Stimulated activated CD4-positive, alpha-beta T cell treated with anti-CD3 and anti-CD28 coated beads, Interleukin-1b, Interleukin-23, amount 100 ng/mL, for 48 hours (primary cell): ENCODE data around the gene SLC2A13.
"Not testable (repeated sequence)": the region's sequence is repeated elsewhere in the genome, so short reads cannot be mapped to it uniquely, and the experiment has no call there.

Source experiments
- DNase-seq: peaks from one replicate; pipeline ENCODE4 v3.0.0-alpha.2; 2020

The SLC2A13 gene

GRCh38 chr12:39852346-39852745, 253.5 kb downstream of the SLC2A13 start:
- no peak for DNase-seq

DNA sequence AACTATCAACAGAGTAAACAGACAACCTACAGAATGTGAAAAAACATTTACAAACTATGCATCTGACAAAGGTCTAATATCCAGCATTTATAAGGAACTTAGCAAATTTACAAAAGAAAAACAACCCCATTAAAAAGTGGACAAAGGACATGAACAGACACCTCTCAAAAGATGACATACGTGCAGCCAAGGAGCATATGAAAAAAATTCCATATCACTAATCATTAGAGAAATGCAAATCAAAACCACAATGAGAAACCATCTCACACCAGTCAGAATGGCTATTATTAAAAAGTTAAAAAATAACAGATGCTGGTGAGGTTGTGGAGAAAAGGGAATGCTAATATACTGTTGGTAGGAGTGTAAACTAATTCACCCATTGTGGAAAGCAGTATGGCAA, 257.7 kb downstream of the SLC2A13 start:
- DNase-seq, result not testable (repeated sequence)

GRCh38 chr12:39846971-39847650, 258.8 kb downstream of the SLC2A13 start:
- no peak for DNase-seq

GRCh38 chr12:39846304-39846703, 259.6 kb downstream of the SLC2A13 start:
- DNase-seq, result no peak

- DNase-seq, result no peak
Measured at GRCh38 chr12:39840422-39840821, 265.5 kb downstream of the SLC2A13 start.

GRCh38 chr12:39839072-39839471, 266.8 kb downstream of the SLC2A13 start:
- no peak for DNase-seq

- no peak for DNase-seq
Measured at GRCh38 chr12:39835517-39836489, 270.1 kb downstream of the SLC2A13 start.

- no peak for DNase-seq
Measured at GRCh38 chr12:39831587-39832315, 274.1 kb downstream of the SLC2A13 start.

DNA sequence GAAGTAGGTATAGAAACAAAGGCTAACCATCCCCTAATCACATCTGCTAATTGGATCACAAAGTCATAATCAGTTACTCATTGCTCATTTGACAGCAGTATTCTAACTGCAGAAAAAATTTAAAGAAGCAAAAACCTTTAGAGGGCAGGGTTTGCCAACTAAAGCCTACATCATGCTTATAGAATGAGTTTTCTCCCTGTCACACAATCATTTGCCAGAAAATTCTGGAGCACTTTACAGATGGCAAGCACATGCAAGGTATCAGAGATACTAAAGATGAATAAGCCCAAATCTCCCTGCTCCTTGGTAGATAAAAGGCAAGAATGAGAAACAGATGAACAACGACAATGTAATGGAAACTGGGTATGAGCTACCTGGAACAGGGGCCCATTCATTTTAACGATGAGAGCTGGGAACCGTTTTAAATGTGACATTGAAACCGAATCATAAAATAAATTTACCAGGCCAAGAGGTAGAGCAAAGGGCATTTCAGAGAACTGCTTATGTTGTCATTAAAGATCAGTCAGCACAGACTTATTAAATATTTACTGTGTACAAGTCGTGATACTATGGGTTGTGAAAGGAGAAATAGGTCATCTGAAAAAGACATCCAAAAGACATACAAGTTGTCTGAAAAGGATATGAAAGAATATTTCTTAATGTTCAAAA, 274.9 kb downstream of the SLC2A13 start:
- no peak for DNase-seq

DNA sequence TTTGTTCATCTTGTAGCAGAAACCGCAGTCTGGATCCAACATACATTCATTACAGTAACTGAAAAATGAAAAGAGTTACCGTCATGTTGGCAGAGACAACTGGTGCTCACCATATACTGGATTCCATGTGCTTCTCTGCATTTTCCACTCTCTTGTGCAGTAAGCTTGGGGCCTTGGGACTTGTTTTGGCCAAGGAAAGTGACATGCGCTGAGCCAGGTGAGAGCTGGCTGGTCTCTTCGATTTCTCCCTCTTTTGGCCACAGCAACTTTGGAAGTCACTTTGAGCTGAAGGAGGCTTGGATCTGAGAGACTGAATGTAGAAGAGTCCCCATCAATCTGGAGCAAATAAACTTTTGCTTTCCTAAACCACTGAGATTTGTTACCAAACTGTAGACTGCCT, 275.7 kb downstream of the SLC2A13 start:
- no peak for DNase-seq

DNA sequence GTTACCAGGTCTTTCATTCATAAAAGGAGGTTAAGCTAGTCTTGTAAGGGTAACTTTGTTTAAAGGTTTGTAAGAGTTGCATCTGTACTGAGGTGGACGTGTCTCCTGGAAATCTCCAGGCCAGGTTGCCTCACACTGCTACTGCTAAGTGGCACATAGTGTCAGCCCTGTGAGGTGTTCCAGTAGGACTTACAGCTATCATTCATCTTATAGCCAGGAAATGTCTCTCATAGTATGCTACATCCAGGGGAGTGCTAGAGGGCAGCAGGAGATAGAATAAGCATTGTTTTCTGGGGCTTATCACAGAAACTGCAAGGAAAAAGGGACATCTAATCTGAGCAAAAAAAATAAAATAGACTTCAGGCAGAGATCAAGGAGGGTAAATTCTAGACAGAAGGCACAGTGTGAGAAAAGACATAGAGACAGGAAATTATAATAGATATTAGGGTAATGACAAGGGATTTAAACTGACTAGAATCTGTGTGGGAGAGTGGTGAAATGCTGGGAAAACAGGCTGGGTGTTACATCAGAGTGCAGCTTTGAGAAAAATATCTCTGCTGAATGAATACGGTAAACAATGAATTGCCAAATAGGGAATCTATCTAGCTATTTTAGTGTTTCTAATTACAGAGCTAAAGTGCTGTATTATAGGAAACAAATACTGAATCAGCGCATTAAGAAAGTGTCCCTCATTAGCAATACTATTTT, 281.2 kb downstream of the SLC2A13 start:
- no peak for DNase-seq

DNA sequence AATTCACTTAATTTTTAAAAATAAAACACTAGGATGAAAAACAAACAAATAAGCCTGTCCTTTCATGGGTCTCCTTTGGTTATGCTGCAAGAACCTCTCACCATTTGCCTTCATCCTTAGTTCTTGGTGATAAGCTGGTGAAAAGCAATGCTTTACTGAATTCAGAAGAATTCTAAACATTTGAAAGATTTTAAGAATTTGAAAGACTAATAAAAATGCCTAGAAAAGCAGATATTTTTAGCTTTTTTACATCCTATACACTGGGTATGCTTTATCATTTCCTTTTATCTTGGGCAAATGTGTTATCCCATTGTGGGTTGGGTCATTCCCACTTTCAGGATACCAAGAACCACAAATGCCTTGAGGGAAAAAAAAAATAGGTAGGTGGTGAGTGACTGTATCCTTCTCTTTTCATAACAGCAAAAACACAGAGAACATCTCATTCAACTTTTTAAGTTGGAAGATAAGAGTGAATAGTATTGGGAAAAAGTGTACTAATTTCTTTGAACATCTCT, 289.2 kb downstream of the SLC2A13 start:
- no peak for DNase-seq

DNA sequence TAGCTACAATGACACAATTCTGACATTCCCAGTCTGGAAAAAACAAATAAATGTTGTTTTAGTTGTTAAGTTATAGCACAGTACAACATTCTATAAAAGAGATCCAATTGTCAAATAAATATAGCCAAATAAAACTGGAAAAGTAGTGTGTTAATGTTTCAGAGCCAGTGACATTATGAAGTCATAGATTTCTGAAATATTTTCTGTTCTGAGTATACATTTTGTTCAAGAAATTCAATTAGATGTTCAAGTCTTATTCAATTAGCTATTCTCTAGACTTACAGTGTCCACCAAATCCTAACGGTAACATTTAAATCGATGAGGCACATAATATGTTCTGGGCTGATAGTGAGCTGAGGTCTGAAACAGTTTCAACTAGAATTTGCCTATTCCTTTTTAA, 290.1 kb downstream of the SLC2A13 start:
- no peak for DNase-seq

- DNase-seq, result no peak
Measured at GRCh38 chr12:39814626-39815025, 291.3 kb downstream of the SLC2A13 start.

DNA sequence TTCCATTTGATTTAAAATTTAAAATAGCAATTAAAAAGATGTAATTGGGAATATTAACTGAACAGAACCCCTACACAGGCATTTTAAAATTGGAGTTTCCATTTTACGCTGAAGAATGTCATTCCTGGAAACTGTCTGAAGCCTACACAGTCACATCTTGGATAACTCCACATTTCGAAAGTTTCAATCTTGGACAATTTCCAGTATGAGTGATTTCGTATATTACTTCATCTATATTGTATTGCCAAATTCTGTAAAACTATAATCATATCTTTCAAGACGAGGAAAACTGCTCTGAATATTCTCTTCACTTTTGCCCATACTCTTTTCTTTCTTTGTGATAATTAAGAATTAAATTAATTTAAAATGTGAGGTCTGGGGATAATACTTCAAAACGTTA, 292.1 kb downstream of the SLC2A13 start:
- no peak for DNase-seq

DNA sequence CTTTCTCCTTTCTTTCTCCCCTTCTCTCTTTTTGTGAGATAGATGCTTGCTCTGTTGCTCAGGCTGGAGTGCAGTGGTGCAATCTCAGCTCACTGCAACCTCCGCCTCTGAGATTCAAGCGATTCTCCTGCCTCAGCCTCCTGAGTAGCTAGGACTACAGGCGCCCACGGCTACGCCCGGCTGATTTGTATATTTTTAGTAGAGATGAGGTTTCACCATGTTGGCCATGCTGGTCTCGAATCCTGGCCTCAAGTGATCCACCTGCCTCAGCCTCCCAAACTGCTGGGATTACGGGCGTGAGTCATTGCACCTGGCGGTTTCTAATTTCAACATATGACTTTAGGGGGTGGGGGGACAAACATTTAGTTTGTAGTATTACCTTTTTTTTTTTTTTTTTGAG, 293.4 kb downstream of the SLC2A13 start:
- not testable (repeated sequence) for DNase-seq

GRCh38 chr12:39807043-39807442, 298.8 kb downstream of the SLC2A13 start:
- DNase-seq, result no peak

- no peak for DNase-seq
Measured at GRCh38 chr12:39805651-39806050, 300.2 kb downstream of the SLC2A13 start.

DNA sequence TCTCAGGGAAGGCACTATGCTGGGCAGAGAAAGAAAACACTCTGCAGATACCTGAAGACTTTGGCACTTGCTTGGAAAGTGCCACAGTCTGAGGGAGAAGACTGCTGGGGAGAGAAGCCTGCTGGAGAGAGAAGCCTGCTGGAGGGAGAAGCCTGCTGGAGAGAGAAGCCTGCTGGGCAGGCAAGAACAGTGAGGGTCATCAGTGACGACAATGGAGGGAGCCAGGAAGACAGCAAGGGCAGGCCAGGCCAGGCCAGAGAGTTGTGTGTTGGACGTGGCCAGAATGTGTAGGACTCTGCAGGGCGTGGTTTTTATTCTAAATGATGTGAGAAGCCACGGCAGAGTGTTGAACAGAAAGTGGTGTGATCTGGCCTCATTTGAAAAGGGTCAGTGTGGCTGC, 301.0 kb downstream of the SLC2A13 start:
- no peak for DNase-seq

GRCh38 chr12:39804479-39804878, 301.4 kb downstream of the SLC2A13 start:
- DNase-seq, result no peak

DNA sequence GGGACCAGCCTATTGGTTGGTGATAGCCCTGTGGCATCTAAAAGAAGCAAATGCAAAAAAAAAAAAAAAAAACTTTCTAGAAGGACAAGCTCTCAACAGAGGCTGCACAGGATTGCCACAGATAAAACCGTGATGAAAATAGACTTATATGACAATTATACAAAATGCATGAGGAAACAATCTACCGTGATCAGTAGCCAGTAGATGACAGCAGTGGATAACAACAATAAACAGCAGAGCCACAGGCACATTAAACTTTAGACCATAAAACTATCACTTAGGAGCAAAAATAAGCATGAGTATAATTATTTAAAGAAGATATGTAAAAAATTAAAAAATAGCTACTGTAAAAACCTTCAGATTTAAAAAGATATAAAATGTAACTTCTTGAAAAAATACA, 302.7 kb downstream of the SLC2A13 start:
- no peak for DNase-seq

GRCh38 chr12:39798977-39799376, 306.9 kb downstream of the SLC2A13 start:
- DNase-seq, result no peak
